IMR-90 (cell line): ENCODE measurements around the gene ITPKB. TPM values are rescaled to one million over a fixed set of nuclear protein-coding genes. Genes with fewer than 3 reads are reported as not detected.

Experiments
- ATAC-seq: fragments of 200-7000 bp; cut with Tn5 transposase; 2 replicates; pipeline ENCODE4 v1.9.1; 2020; ENCODE audit warnings: low read depth, mild to moderate bottlenecking, moderate library complexity
- BruUV-seq: library from RNA; stranded (reverse); fragments of 400-500 nt; replicated peaks from 2 replicates; lab custom pipeline; 2021; lab: Mats Ljungman, UMichigan
- CTCF ChIA-PET: fragments of 300-600 bp; formaldehyde crosslinking; extraction: SDS; loops from one replicate; lab custom pipeline; 2021; ENCODE audit warnings: antibody characterized with exemption; lab: Yijun Ruan, JAX
- POLR2A ChIA-PET: fragments of 300-600 bp; sonication (Branson Sonifier 250); formaldehyde crosslinking; loops from one replicate; lab custom pipeline; 2022; ENCODE audit warnings: antibody characterized with exemption; ENCODE audit not compliant: unreplicated experiment; lab: Charles Lee
- DNase-seq: peaks from one replicate; pipeline ENCODE4 v3.0.0; 2013
- H2AFZ ChIP-seq: replicated peaks from 2 replicates; pipeline ENCODE3; 2013; ENCODE audit warnings: low read length, mild to moderate bottlenecking; ENCODE audit not compliant: poor library complexity
- H2AK5ac ChIP-seq: 2 replicates; pipeline ENCODE4 v1.6.1; 2013; ENCODE audit warnings: low read depth, low read length, inconsistent platforms
- H2AK9ac ChIP-seq: replicated peaks from 2 replicates; pipeline ENCODE3; 2013; ENCODE audit warnings: mild to moderate bottlenecking, low read depth, low read length, moderate library complexity; ENCODE audit not compliant: poor library complexity
- H2BK120ac ChIP-seq: 2 replicates; pipeline ENCODE4 v1.6.1; 2013; ENCODE audit warnings: low read depth, low read length, inconsistent platforms
- H2BK15ac ChIP-seq: 3 replicates; pipeline ENCODE4 v1.6.1; 2013; ENCODE audit warnings: low read depth, low read length, inconsistent platforms
- H2BK20ac ChIP-seq: 2 replicates; pipeline ENCODE4 v1.6.1; 2013; ENCODE audit warnings: low read depth, mild to moderate bottlenecking, inconsistent platforms, low read length, moderate library complexity
- H2BK5ac ChIP-seq: 2 replicates; pipeline ENCODE4 v1.6.1; 2013; ENCODE audit warnings: mild to moderate bottlenecking, low read depth, low read length, inconsistent platforms; ENCODE audit not compliant: poor library complexity, severe bottlenecking
- H3K14ac ChIP-seq: replicated peaks from 2 replicates; pipeline ENCODE4 v1.6.1; 2013; ENCODE audit warnings: low read depth, low read length, inconsistent platforms
- H3K18ac ChIP-seq: 2 replicates; pipeline ENCODE4 v1.6.1; 2013; ENCODE audit warnings: low read depth, low read length, control low read depth
- H3K23ac ChIP-seq: 2 replicates; pipeline ENCODE4 v1.6.1; 2013; ENCODE audit warnings: low read depth, low read length, inconsistent platforms
- H3K27ac ChIP-seq: 2 replicates; pipeline ENCODE4 v1.5.1; 2013; ENCODE audit warnings: mild to moderate bottlenecking, control low read depth, low read length; ENCODE audit not compliant: insufficient read depth
- H3K27me3 ChIP-seq: 2 replicates; pipeline ENCODE4 v1.6.1; 2013; ENCODE audit warnings: low read length; ENCODE audit not compliant: control insufficient read depth, insufficient read depth
- H3K36me3 ChIP-seq: 2 replicates; pipeline ENCODE4 v1.6.1; 2013; ENCODE audit warnings: low read length, mixed read lengths; ENCODE audit not compliant: control insufficient read depth, insufficient read depth
- H3K4ac ChIP-seq: 2 replicates; pipeline ENCODE4 v1.6.1; 2013; ENCODE audit warnings: low read depth, low read length, inconsistent platforms
- H3K4me1 ChIP-seq: 2 replicates; pipeline ENCODE4 v1.6.1; 2013; ENCODE audit warnings: low read length, mixed read lengths; ENCODE audit not compliant: control insufficient read depth, insufficient read depth
- H3K4me2 ChIP-seq: 2 replicates; pipeline ENCODE4 v1.6.1; 2013; ENCODE audit warnings: low read depth, mild to moderate bottlenecking, control low read depth, low read length, moderate library complexity
- H3K4me3 ChIP-seq: 2 replicates; pipeline ENCODE4 v1.5.1; 2013; ENCODE audit warnings: low read depth, mild to moderate bottlenecking, control low read depth, low read length, moderate library complexity; ENCODE audit not compliant: insufficient read depth
- H3K56ac ChIP-seq: 2 replicates; pipeline ENCODE4 v1.6.1; 2013; ENCODE audit warnings: low read length, inconsistent platforms; ENCODE audit not compliant: insufficient read depth; ENCODE audit errors: extremely low read depth
- H3K79me1 ChIP-seq, 2 experiments: 2 replicates each; pipeline ENCODE4 v1.6.1; 2013; ENCODE audit warnings: low read length in 2 of 2, inconsistent platforms in 1 of 2, low read depth in 1 of 2
- H3K9ac ChIP-seq: 2 replicates; pipeline ENCODE4 v1.6.1; 2013; ENCODE audit warnings: low read depth, low read length, control low read depth
- H3K9me1 ChIP-seq: 2 replicates; pipeline ENCODE4 v1.6.1; 2013; ENCODE audit warnings: low read length, inconsistent platforms; ENCODE audit not compliant: insufficient read depth
- H3K9me3 ChIP-seq: 2 replicates; pipeline ENCODE4 v1.6.1; 2013; ENCODE audit warnings: low read length; ENCODE audit not compliant: control insufficient read depth, insufficient read depth
- H4K20me1 ChIP-seq: 2 replicates; pipeline ENCODE4 v1.6.1; 2013; ENCODE audit warnings: low read length, inconsistent platforms; ENCODE audit not compliant: insufficient read depth
- H4K5ac ChIP-seq: 2 replicates; pipeline ENCODE4 v1.6.1; 2013; ENCODE audit warnings: mild to moderate bottlenecking, low read depth, low read length, control low read depth
- H4K8ac ChIP-seq, 2 experiments: 2 replicates each; pipeline ENCODE4 v1.6.1; 2013; ENCODE audit warnings: low read depth in 2 of 2, low read length in 2 of 2, control low read depth in 1 of 2, inconsistent platforms in 1 of 2
- H4K91ac ChIP-seq: 2 replicates; pipeline ENCODE4 v1.6.1; 2013; ENCODE audit warnings: low read depth, low read length, inconsistent platforms; ENCODE audit not compliant: insufficient read depth
- FOS ChIP-seq: fragments of 150-350 bp; IDR thresholded peaks from 2 replicates; pipeline ENCODE4 v1.6.1; 2016; ENCODE audit warnings: low read depth, low read length
- POLR2A ChIP-seq: IDR thresholded peaks from 2 replicates; pipeline ENCODE4 v1.6.1; 2012; ENCODE audit warnings: mild to moderate bottlenecking, low read depth, low read length
- WGBS, 2 experiments: methylation state at CpG; one replicate each; pipeline versions ENCODE4 v1.1.5 to v1.1.7; 2013; ENCODE audit warnings: missing lambda C conversion rate in 2 of 2; ENCODE audit not compliant: insufficient read length in 1 of 2; ENCODE audit errors: extremely low coverage in 2 of 2; 5-methylcytosine and 5-hydroxymethylcytosine counted together
- dilution Hi-C: fragments of 300-500 bp; cut with HindIII; formaldehyde crosslinking; loops from one replicate; pipeline ENCODE4 v1.14.3; 2018; ENCODE audit warnings: low sequenced_read_pairs; ENCODE audit not compliant: unreplicated experiment
- in situ Hi-C: fragments of 300-500 bp; cut with MboI; formaldehyde crosslinking; loops from 3 replicates; pipeline ENCODE4 v1.14.3; 2019; ENCODE audit warnings: low sequenced_read_pairs, inconsistent platforms, mixed read lengths
- intact Hi-C: fragments of 100-400 bp; cut with micrococcal nuclease; formaldehyde crosslinking; loops from 2 replicates; pipeline ENCODE4 v1.10.0; 2022
- polyA plus RNA-seq, 3 experiments: library from polyadenylated mRNA; depleted of rRNA; stranded (reverse); fragments of >200 nt; gene quantifications; 2 replicates each; pipeline ENCODE4 v1.2.3, GENCODE V29; 2012; ENCODE audit warnings: low replicate concordance in 1 of 3
- total RNA-seq: library from RNA; depleted of rRNA; stranded (reverse); fragments of >200 nt; gene quantifications from 2 replicates; pipeline ENCODE4 v1.2.3, GENCODE V29; 2012

ITPKB gene
- total and polyA plus RNA-seq, 2 of the 4 experiments (the other 2 are of a cell fraction), result 0.72 to 1.4 TPM

GRCh38 chr1:226686440-226687425 lies 52.3 kb downstream of the ITPKB start:
- Histone ChIP-seq H2BK15ac (no peak overlapping the region), H3K18ac (no peak overlapping the region), H4K20me1 (no peaks in the 10 kb centered on the region), H3K27me3 (peaks cover 4% of the 10 kb centered on the region), H4K5ac (no peak overlapping the region), H2BK120ac (no peak overlapping the region), H2BK20ac (no peak overlapping the region), H3K23ac (no peak overlapping the region), H3K4me3 (no peak overlapping the region), H2BK5ac (no peak overlapping the region), H2AK5ac (no peak overlapping the region), H3K79me1 (no peaks in the 10 kb centered on the region), H3K9me3 (no peaks in the 10 kb centered on the region), H3K36me3 (no peaks in the 10 kb centered on the region), H3K56ac (no peak overlapping the region), H3K27ac (no peak overlapping the region), H2AK9ac (no peak overlapping the region), H3K9me1 (0 out of 2 replicates have a peak, but pooled peaks cover 3% of the 10 kb centered on the region), H3K4me2 (no peak overlapping the region), H4K8ac (no peak overlapping the region), H3K4ac (no peak overlapping the region), H4K91ac (no peak overlapping the region), H3K9ac (no peak overlapping the region), H3K4me1 (peaks cover 5% of the 10 kb centered on the region; the same call in 1 of the 2 replicates), H3K14ac (no peak overlapping the region), H2AFZ (peak overlapping the region; percentile 24)
- intact Hi-C loops, result no loop called here
- ChIA-PET POLR2A (no interaction called here), CTCF (interaction anchor here (1.0 kb wide), 1 partner anchor 52 kb away, joined by 3 read pairs; no protein-coding TSS in a partner anchor)
- DNase-seq (no peak), ATAC-seq (no peak)
- TF ChIP-seq FOS (no peak), POLR2A (no peak)
- in situ Hi-C loops, result no loop called here
- dilution Hi-C loops, result no loop called here
- WGBS, 2 experiments, result 49% methylated on average over 3 of the region's 12 CpGs; no CpG with 5 or more reads in 1 of the 2 experiments
- no TSS peak for BruUV-seq
